Measurements from ENCODE around the gene IFT81. TPM values are rescaled to one million over a fixed set of nuclear protein-coding genes. Genes with fewer than 3 reads are reported as not detected.

The IFT81 gene
- polyA plus RNA-seq, 3 donors: 0.39 to 0.97 (median 0.47) TPM

DNA sequence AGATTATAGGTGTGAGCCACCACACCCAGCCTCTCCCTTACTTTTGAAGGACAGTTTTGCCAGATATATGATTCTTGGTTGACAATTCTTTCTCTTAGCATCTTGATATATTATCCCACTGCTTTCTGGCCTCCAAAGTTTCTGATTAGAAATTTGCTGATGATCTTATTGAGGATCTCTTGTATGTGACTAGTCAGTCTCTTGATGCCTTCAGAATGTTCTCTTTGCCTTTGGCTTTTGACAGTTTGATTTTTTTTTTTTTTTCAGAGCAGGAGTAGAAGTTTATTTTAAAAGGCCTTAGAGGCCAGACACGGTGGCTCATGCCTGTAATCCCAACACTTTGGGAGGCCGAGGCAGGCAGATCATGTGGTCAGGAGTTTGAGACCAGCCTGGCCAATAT, 32.6 kb downstream of the IFT81 start:
- Histone ChIP-seq H2AFZ (ENCODE audit: insufficient read depth, low read depth, low read length, poor library complexity, severe bottlenecking) (no peak overlapping the region), H3K9ac (ENCODE audit: insufficient read depth, low read length, poor library complexity, severe bottlenecking) (no peak overlapping the region), H3K4me2 (replicated peaks; ENCODE audit: extremely low read depth, low read length, poor library complexity, severe bottlenecking) (no peak overlapping the region), H4K20me1 (ENCODE audit: insufficient read depth, low read length) (no peaks in the 10 kb centered on the region), H3K9me3 (replicated peaks in 1 of 2; ENCODE audit: control insufficient read depth in 1 of 2, insufficient read depth in 1 of 2, low read length in 2 of 2) (peaks cover 7 to 18% of the 10 kb centered on the region in 2 donors), H3K36me3 (replicated peaks in 1 of 2; ENCODE audit: control insufficient read depth in 1 of 2, insufficient read depth in 2 of 2, low read length in 2 of 2) (peaks cover 0 to 6% of the 10 kb centered on the region in 2 donors), H3K4me3 (replicated peaks in 1 of 3; ENCODE audit: low read depth in 2 of 3, low read length in 3 of 3) (no peak overlapping the region), H3K79me2 (ENCODE audit: insufficient read depth, low read length) (no peaks in the 10 kb centered on the region), H3K27ac (ENCODE audit: low read depth in 1 of 2, low read length in 2 of 2) (no peak overlapping the region), H3K27me3 (ENCODE audit: control insufficient read depth in 2 of 2, insufficient read depth in 2 of 2, low read length in 2 of 2) (no peaks in the 10 kb centered on the region), H3K4me1 (ENCODE audit: control insufficient read depth in 1 of 2, insufficient read depth in 2 of 2, low read length in 2 of 2) (no peaks in the 10 kb centered on the region)
- intact Hi-C loops (cut with micrococcal nuclease): no loop called here
- H3K9me3 Mint-ChIP-seq: peaks cover 9 to 27% (median 18%) of the 10 kb centered on the region in 7 donors
- H3K27ac Mint-ChIP-seq: no peak overlapping the region
- no peak overlapping the region for H3K4me3 Mint-ChIP-seq
- 100% methylated on average over 1 of the region's 2 CpGs for WGBS (ENCODE audit: insufficient coverage)
- H3K4me1 Mint-ChIP-seq: peaks cover 7% of the 10 kb centered on the region
- H3K27me3 Mint-ChIP-seq (ENCODE audit: low read depth in 3 of 3): peaks cover 0 to 1% (median 0%) of the 10 kb centered on the region in 3 donors
- peaks cover 2 to 8% of the 10 kb centered on the region in 2 donors for H3K36me3 Mint-ChIP-seq
- DNase-seq: no peak
- TF ChIP-seq, protein P1, sequence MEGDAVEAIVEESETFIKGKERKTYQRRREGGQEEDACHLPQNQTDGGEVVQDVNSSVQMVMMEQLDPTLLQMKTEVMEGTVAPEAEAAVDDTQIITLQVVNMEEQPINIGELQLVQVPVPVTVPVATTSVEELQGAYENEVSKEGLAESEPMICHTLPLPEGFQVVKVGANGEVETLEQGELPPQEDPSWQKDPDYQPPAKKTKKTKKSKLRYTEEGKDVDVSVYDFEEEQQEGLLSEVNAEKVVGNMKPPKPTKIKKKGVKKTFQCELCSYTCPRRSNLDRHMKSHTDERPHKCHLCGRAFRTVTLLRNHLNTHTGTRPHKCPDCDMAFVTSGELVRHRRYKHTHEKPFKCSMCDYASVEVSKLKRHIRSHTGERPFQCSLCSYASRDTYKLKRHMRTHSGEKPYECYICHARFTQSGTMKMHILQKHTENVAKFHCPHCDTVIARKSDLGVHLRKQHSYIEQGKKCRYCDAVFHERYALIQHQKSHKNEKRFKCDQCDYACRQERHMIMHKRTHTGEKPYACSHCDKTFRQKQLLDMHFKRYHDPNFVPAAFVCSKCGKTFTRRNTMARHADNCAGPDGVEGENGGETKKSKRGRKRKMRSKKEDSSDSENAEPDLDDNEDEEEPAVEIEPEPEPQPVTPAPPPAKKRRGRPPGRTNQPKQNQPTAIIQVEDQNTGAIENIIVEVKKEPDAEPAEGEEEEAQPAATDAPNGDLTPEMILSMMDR (IDR thresholded peaks at IDR 0.05): no peak

DNA sequence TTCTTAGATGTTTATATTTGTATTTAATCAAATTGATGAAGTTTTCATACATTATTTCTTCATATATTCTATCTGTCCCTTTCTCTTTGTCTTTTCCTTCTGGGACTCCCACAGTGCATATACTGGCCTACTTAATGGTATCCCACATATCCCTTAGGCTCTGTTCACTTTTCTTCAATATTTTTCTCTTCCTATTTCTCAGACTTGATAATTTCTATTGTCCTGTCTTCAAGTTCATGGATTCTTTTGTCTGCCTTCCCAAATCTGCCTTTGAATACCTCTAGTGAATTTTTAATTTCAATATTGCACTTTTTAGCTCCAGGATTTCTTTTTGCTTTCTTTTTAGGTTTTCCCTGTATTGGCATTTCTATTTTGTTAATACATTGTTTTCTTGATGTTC, 33.4 kb downstream of the IFT81 start:
- peaks cover 7% of the 10 kb centered on the region for H3K4me1 Mint-ChIP-seq
- no peaks in the 10 kb centered on the region for H3K4me1 ChIP-seq (ENCODE audit: control insufficient read depth in 1 of 2, insufficient read depth in 2 of 2, low read length in 2 of 2)
- TF ChIP-seq, protein P1 (IDR thresholded peaks at IDR 0.05): no peak
- intact Hi-C loops (cut with micrococcal nuclease): no loop called here
- H3K4me3 Mint-ChIP-seq: no peak overlapping the region
- no peak overlapping the region for H3K27ac Mint-ChIP-seq
- peaks cover 0 to 6% of the 10 kb centered on the region in 2 donors for H3K36me3 ChIP-seq (replicated peaks in 1 of 2; ENCODE audit: control insufficient read depth in 1 of 2, insufficient read depth in 2 of 2, low read length in 2 of 2)
- peaks cover 9 to 27% (median 18%) of the 10 kb centered on the region in 7 donors for H3K9me3 Mint-ChIP-seq
- DNase-seq: no peak
- H3K36me3 Mint-ChIP-seq: peaks cover 2 to 8% of the 10 kb centered on the region in 2 donors
- H3K4me3 ChIP-seq (replicated peaks in 1 of 3; ENCODE audit: low read depth in 2 of 3, low read length in 3 of 3): no peak overlapping the region
- peaks cover 0 to 1% (median 0%) of the 10 kb centered on the region in 3 donors for H3K27me3 Mint-ChIP-seq (ENCODE audit: low read depth in 3 of 3)
- H3K27ac ChIP-seq (ENCODE audit: low read depth in 1 of 2, low read length in 2 of 2): no peak overlapping the region
- H3K27me3 ChIP-seq (ENCODE audit: control insufficient read depth in 2 of 2, insufficient read depth in 2 of 2, low read length in 2 of 2): no peaks in the 10 kb centered on the region
- peaks cover 7 to 18% of the 10 kb centered on the region in 2 donors for H3K9me3 ChIP-seq (replicated peaks in 1 of 2; ENCODE audit: control insufficient read depth in 1 of 2, insufficient read depth in 1 of 2, low read length in 2 of 2)
- H3K4me2 ChIP-seq (replicated peaks; ENCODE audit: extremely low read depth, low read length, poor library complexity, severe bottlenecking): no peak overlapping the region
- H3K9ac ChIP-seq (ENCODE audit: insufficient read depth, low read length, poor library complexity, severe bottlenecking): no peak overlapping the region
- H2AFZ ChIP-seq (ENCODE audit: insufficient read depth, low read depth, low read length, poor library complexity, severe bottlenecking): no peak overlapping the region
- no peaks in the 10 kb centered on the region for H4K20me1 ChIP-seq (ENCODE audit: insufficient read depth, low read length)
- H3K79me2 ChIP-seq (ENCODE audit: insufficient read depth, low read length): no peaks in the 10 kb centered on the region

Measured in CD14-positive monocyte (primary cell).